H54 (cell line): Measurements from ENCODE around the gene UBA3.

ENCODE experiments used
- DNase-seq: peaks from one replicate; pipeline ENCODE4 v3.0.0; 2011; ENCODE audit warnings: low spot score, mixed read lengths; ENCODE audit not compliant: insufficient read length
- FAIRE-seq: peaks from 3 replicates; lab custom pipeline; 2011; peaks lifted over from hg19 to GRCh38; lab: Jason Lieb, UNC
- POLR2A ChIP-seq: IDR thresholded peaks from 2 replicates; pipeline ENCODE4 v1.6.1; 2011; ENCODE audit warnings: low read depth, mild to moderate bottlenecking, low read length

The UBA3 gene

GRCh38 chr3:69090021-69090420 lies 9.9 kb upstream of the UBA3 start:
- no peak for TF ChIP-seq POLR2A
- DNase-seq (no peak), FAIRE-seq (peak; percentile 15)

DNA sequence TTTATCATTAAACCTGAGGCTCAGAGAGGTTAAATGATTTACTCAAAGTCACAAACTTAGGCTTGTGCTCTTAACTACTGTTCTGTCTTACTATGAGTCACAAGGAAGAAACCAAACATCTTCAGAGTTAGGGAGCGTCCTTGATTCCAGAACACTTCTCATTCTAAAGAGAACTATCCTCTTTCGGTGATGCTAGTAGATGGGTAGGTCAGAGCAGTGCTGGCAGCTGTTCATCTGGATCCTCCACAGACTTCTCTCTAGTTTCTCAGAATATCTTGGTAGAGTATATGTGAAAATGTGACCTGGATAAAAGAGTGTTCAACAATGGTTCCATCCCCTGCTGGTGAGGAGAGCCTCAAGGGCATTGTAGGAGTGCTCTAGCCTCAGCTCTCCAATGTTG lies 7.9 kb upstream of the UBA3 start:
- FAIRE-seq (no peak), DNase-seq (no peak)
- TF ChIP-seq POLR2A, result no peak

DNA sequence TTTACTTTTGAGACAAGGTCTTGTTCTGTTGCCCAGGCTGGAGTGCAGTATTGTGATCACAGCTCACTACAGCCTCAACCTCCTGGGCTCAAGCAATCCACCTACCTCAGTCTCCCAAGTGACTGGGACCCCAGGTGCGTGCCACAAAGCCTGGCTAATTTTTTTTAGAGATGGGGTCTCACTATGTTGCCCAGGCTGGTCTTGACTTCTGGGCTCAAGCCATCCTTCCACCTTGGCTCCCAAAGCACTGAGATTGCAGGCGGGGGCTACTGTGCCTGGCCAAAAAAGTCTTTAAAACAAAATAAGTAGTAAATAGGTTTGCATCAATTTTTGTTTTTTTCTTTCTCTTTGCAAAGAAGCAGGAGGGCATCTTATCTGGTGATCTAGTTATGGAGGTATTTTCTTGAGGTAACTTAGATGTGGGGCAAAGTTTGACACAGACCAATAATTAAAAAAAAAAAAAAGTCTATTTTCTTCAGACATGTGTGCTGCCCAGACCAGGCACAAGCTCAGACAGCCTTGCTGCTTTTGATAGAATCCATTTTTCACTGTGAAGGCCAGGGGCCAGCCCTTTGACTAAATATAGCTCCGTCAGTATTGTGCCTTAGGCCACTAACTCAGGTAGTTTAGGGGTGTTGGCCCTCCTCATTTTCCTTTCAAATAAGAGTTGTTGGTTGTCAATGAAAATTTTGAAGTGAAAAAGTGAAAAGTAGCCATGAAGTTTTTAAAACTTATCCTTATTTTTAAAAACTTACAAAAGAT lies 7.0 kb upstream of the UBA3 start:
- no peak for TF ChIP-seq POLR2A
- FAIRE-seq, result no peak

DNA sequence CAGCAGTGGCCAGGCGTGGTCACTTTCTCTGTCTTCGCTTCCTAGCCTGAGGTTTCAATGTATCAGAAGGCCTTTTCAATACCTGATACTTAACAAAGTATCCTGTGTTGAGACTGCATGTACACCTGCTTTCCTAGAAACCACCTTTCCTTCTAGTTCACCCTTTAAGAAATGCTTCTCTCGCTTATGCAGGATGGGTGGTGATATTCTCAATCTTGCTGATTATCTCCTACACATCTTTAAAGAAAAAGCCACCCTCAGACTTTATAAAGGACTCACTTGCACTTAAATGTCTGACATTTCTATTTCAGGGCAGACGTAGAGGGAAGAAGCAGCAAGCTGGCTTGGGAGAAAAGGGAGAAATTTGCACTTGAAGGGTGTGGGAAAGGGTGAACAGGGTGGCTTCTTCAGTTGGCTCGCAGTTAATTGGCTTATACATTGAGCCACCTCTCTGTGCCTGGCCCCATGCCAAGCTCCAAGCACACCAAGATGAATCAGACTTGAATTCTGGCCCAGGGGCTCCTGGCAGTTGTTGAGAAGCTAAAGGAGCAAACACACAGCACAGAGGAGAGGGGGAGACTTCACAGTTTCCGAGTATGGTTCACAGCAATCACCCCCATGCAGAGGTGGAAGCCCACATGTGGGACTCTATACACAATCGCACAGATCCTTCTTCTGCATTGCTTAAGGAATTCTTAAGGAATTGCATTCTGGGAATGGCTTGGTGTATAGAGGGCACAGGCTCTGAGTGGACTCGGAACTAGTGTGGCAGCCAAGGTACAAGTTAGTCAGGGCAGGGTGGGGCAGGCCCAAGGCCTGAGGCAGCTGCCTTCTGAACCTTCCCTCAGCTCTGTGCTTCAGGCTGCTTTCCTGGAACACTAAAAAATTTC lies 5.9 kb upstream of the UBA3 start:
- TF ChIP-seq POLR2A, result no peak
- DNase-seq, result peak; percentile 45
- peak; percentile 86 for FAIRE-seq

More for the DNA sequence above, 7.0 kb upstream of the UBA3 start:
- no peak for DNase-seq

DNA sequence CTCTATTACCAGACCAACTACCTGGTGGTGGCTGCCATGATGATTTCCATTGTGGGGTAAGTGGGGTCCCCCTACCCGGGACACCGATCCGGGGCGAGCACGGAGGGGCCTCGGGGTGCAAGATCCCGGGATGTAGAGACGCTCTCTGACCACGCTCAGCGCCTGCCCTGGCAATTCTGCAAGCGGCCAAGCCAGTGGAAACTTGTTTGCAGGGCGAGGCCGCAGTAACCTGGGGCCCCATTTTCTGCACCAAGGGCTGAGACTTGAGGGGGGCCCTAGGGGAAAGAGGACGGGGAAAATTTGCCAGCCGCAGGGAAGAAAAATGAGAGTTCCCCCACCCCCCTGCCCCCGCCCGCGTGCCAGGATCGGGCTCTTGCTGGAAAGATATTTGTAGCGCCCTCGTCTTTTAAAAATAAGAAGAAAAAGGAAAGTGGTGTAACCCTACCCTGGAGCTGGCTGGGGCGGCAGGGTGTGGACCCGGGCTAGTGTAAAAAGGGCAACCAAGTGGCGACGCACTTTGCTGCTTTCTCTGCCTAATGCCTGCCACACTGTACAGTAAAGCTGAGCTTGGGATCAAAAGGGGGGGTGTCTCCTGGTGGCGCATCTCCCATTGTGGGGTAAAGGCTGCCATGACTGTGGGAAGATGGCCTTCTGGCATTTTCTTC lies 5.1 kb upstream of the UBA3 start:
- TF ChIP-seq POLR2A, result no peak
- DNase-seq, result no peak
- FAIRE-seq, result no peak

DNA sequence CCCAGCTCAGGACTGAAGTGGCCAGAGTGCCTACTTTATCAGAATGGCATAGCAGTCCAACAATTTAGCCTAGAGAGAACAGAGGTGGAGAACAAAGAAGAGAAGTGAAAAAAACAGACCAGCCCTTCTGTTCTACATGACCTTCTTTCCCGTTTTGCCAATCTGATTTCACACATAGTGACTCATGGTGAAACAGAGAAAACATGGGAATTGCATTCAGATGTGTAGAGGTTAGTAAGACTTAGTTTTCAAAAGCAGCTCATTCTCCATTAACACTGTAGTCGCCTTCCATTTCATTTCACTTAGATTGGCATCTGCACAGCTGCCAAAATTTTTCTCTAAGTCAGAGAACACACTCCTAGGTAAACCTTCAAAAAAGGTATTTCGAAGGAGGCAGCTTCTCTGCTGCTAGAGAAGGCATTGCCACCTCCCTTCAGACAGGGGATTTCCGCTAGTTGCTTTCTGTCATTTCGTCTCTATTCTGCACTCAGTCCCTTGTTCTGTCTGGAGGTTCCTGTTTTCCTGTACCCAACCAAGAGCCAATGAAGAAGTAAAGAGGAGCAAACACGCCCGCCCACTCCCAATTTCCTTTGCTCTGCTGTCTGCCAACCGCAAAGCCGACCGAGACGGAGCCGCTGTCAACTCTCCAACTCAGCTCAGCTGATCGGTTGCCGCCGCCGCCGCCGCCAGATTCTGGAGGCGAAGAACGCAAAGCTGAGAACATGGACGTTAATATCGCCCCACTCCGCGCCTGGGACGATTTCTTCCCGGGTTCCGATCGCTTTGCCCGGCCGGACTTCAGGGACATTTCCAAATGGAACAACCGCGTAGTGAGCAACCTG lies 4.4 kb upstream of the UBA3 start, which contains the start of gene ARL6IP5:
TSS of gene ARL6IP5 (plus strand) at position 612 of the 842 bp plus-strand sequence. CDS start at position 723, 111 bp downstream.
- FAIRE-seq (peak; percentile 83), DNase-seq (peak; percentile 38)
- no peak for TF ChIP-seq POLR2A

DNA sequence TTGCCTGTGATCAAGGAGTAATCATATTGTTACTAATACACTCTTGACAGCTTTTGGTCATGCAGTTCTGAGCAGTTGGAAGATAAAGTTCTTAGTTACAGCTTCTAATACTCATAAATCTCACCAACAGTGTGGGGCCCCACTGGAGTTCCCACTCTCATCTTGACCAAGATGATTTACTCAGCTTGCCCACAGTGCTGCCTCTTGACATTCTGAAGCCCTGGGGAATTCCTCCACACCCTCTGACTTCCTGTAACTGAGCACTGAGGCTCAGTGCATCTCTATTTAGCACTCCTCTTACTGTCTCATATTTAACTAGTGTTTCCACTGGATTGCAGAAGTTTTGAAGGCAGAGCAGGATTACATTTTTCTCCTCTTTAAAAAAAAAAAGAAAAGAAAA lies 2.6 kb upstream of the UBA3 start:
- DNase-seq, result no peak
- TF ChIP-seq POLR2A, result no peak
- no peak for FAIRE-seq

- TF ChIP-seq POLR2A, result no peak
- FAIRE-seq, result no peak
- no peak for DNase-seq
These were observed 2.2 kb upstream of the UBA3 start for GRCh38 chr3:69082361-69082760.

- TF ChIP-seq POLR2A, result no peak
- FAIRE-seq (no peak), DNase-seq (no peak)
These were observed 1.6 kb upstream of the UBA3 start for GRCh38 chr3:69081583-69082262.

GRCh38 chr3:69079269-69080159 lies 651 bp downstream of the UBA3 start:
- no peak for TF ChIP-seq POLR2A
- no peak for DNase-seq
- FAIRE-seq, result peak; percentile 61

GRCh38 chr3:69072928-69073327 lies 7.2 kb downstream of the UBA3 start:
- FAIRE-seq, result no peak

DNA sequence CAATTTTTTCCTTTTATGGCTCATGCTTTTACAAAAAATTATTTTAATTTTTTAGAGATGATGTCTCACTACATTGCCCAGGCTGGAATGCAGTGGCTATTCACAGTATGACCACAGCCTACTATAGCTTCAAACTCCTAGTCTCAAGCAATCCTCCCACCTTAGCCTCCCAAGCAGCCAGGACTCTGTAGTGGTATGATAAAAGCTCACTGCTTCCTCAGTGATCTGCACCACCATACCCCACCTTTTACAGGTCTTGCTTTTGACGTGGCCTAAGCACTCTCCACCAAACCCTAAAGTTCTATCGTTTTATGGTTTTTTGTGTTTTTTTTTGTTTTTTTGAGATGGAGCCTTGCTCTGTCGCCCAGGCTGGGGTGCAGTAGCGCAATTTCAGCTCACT lies 14.0 kb downstream of the UBA3 start:
- FAIRE-seq (no peak), DNase-seq (no peak)
- no peak for TF ChIP-seq POLR2A

More at GRCh38 chr3:69072928-69073327, 7.2 kb downstream of the UBA3 start:
- DNase-seq, result no peak
- TF ChIP-seq POLR2A, result no peak
